Activated CD4-positive, CD25-positive, alpha-beta regulatory T cell treated with anti-CD3 and anti-CD28 coated beads, Interleukin-2, amount 50 U/mL, for 72 hours (primary cell): ENCODE results near the gene ANKK1.

Source experiments
- DNase-seq: peaks from one replicate; pipeline ENCODE4 v3.0.0; 2021

The ANKK1 gene

DNA sequence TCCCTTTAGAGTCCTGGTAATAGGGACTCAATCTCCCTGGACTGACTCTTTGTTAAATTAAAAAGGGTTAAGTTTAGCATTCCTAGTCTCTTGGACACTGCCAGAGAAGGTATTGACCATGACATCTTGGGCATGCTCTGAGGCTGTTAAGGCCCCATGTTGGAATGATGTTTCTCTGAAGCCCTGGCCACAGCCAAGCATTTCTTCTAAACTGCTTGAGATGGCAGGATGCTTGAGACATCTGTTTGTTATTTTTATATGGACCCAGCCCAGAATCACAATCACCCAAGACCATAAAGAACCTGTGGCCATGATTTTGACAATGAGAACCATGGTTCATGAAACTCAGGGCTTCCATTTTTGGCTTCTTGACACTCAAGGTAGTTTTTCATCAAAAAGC, 5.5 kb upstream of the ANKK1 start:
- no peak for DNase-seq

DNA sequence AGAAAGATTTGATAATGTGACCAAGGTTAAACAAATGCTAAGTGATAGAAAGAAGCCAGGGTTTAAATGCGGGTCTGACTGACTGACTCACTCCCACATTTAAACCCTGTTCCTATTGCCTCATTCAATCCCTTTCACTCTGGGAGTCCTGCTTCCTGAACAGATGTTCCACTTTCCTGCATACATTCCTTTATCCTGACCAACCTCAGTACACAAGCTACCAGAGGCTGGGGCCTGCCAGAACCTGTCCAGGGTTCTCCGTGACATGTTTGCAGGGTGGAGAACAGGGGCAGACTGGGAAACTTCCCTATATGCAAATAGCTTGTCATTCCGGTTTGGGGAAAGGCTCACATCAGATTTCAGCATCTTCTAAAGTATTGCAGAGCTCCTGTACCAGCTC, 3.0 kb upstream of the ANKK1 start:
- DNase-seq, result no peak

DNA sequence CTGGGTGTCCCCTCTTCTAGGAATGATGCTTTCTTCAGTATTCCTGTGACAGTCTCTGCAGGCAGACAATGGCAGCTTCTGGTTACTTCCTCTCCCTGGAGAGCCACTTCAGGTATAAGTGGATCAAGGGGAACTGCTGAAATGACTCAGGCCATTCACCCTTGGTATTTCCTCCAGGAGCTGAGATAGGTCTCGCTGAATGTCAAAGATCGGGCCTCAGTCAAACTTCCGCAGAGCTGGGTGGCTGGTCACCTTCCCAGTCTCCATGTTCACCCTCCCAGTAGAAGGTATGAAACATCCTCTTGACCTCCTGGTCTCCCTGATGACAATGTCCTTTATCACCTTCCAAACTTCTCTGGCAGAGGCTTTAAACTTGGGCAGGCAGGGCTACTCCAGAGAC, 1.8 kb upstream of the ANKK1 start:
- no peak for DNase-seq

DNA sequence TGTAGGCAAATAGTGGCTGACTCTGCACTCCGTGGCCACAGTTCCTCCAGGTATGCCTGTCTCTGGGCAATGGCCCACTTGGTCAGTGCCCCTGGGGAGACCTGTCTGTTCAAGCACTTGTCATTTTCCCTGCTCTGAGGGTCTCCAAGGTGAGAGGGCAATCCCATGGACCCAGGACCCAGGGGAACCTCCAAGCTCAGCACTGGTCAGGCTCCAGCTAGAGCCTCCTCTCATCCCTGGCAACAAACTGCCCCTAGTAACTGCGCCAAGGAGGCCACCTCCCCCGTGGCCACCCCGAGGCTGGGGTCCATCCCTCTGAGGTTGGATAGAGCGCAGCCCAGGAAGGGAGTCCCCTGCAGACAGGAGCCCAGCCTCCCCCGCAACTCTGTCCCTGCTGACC, 713 bp upstream of the ANKK1 start:
- DNase-seq, result no peak

DNA sequence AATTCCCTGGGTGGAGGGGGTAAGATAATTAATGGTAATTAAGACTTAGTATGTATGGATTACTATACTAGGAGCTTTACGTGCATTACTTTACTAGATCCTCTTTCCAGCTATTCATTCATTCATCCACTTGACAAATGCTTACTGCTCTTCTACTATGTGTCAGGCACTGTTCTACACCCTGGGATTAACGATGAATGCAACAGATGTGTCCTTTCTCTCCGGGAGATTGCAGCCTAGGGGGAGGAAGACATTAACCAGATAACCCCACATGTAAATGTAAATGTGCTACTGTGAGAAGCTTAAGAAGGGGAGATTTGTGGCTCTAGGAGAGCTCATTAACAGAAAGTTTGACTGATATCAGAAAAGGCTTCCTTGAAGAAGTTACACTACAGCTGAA, 1.7 kb downstream of the ANKK1 start:
- DNase-seq, result no peak

DNA sequence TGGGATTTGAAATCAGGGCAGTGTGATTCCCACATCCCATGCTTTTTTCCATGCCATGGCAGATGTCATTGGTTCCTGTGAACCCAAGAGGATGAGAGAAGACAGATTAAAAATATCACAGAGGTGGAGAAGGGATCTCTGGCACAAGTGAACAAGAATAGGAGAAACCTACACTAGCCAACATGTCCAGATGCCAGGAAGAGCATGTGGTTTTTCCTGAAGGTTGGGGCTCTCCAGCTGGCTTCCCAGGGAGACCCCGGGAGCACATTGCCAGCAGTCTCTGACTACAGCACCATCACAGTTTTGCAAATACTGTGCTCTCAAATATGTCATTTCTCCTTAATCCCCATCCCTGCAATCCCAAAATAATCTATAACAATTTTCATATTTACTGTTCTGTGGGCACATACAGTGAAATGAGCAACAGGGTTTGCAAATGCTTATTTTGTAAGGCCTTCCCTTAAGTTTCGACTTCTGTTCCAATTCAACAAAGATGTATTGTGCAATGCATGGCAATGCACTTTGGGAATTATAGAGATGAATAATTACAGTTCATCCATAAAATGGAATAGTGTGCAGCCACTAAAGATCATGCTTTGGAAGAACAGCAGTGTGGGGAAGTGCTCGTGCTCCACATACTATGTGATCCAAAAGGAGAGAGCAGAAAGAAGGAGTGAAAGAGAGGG, 4.8 kb downstream of the ANKK1 start:
- no peak for DNase-seq

DNA sequence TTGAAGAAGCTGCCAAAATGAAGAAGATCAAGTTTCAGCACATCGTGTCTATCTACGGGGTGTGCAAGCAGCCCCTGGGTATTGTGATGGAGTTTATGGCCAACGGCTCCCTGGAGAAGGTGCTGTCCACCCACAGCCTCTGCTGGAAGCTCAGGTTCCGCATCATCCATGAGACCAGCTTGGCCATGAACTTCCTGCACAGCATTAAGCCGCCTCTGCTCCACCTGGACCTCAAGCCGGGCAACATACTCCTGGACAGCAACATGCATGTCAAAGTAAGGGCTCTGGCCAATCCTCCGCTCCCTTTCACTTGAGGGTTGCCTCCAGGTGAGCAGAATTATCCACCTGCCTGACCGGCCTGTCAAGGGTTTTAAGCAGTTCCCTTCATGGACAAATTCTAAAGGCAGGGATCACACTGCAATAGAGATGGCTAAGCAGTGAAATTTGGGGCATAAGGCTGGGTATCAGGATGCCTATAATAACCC, 6.0 kb downstream of the ANKK1 start:
- DNase-seq, result no peak

DNA sequence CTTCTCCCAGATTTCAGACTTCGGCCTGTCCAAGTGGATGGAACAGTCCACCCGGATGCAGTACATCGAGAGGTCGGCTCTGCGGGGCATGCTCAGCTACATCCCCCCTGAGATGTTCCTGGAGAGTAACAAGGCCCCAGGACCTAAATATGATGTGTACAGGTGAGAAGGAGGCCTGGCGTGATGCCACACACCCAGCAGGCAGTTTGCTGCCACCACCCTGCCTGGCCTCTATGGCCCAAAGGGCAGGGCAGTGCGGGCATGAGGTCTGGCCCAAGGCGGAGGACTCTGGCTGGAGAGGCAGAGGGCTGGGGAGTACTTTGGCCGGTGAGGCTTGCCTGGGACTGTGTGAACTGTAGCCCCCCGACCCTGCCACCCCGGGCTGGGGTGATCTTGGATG, 7.3 kb downstream of the ANKK1 start:
- no peak for DNase-seq

DNA sequence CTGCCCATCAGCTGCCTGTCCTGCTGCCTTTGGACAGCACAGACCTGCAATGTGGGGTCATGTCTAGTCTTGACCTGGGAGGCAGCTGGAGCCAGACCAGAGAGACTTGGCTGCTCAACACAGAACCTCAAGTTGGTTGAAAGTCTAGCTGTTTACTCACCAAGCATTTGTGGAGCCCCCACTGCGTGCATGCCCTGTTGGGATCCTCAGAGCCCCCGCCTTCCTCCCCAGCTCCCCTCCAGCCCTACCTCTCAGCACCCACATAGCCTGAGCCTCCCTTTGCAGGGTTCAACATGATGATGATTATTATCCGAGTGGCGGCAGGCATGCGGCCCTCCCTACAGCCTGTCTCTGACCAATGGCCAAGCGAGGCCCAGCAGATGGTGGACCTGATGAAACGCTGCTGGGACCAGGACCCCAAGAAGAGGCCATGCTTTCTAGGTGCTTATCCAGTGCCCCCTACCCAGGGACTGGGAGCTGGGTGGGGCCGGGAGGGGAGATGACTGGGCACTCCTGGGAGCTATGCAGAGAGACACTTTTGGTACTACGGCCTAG, 8.3 kb downstream of the ANKK1 start:
- DNase-seq, result no peak

DNA sequence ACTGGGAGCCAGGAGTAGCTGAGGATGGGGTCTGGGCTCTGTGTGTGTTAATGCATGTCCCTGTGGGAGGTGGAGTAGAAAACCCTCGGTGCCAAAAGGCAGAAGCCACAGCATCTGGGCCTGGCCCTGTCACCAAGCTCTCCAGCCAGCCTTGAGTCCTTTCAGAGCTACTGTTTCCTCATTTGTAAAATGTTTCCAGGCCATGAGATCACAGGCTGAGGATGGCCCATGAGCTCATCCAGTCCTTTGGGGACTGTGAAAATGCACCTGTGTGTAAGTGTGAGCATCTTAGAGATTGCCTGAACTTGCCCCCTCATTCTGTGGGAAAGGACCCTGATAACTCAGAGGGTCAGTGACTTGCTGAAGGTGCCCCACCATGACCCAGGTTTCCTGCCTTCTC, 9.1 kb downstream of the ANKK1 start:
- no peak for DNase-seq

DNA sequence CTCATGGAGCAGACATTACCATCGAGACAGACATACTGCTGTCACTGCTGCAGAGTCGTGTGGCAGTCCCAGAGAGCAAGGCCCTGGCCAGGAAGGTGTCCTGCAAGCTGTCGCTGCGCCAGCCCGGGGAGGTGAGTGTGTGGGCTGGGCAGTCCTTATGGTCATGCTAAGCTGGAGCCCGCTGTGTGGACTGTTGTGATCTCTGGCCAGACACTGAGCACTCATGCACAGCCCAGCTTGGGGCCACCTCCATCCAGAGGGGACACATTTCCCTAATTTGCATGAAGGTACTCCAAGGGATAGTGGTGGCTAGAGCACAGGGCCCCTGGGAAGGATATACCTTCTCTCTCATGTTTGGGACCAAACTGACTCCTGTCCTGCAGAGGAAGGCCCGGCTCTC, 9.6 kb downstream of the ANKK1 start:
- no peak for DNase-seq

DNA sequence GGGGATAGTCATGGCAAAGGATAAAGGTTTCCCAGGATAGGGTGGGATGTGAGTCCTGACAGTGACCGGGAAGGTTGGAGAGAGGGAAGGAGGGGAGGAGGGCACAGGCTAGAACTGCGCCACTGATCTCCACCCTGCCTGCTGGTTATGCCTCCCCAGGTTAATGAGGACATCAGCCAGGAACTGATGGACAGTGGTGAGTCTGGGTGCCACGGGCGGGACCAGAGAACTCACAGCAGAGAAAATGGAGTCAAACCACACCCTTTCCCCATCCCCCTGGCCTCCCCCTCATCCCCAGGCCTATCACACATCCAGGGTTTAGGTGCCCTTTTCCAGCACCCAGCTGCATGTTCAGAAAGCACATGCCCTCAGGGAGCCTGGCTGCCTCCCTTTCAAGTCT, 10.2 kb downstream of the ANKK1 start:
- no peak for DNase-seq

DNA sequence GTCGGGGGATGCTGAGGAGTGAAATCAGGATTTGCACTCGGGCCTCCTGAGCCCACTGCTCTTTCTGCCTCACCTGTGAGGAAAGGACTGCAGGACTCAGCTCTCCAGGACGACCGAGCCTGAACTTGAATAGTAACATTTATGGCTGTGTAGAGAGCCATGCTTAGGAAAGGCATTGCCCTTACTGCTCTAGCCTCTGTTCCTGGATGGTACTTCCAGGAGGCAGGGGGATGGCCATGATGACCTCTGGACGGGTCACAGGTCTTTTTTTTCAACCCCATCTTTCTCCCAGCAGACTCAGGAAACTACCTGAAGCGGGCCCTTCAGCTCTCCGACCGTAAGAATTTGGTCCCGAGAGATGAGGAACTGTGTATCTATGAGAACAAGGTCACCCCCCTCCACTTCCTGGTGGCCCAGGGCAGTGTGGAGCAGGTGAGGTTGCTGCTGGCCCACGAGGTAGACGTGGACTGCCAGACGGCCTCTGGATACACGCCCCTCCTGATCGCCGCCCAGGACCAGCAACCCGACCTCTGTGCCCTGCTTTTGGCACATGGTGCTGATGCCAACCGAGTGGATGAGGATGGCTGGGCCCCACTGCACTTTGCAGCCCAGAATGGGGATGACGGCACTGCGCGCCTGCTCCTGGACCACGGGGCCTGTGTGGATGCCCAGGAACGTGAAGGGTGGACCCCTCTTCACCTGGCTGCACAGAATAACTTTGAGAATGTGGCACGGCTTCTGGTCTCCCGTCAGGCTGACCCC, 11.3 kb downstream of the ANKK1 start:
- no peak for DNase-seq

DNA sequence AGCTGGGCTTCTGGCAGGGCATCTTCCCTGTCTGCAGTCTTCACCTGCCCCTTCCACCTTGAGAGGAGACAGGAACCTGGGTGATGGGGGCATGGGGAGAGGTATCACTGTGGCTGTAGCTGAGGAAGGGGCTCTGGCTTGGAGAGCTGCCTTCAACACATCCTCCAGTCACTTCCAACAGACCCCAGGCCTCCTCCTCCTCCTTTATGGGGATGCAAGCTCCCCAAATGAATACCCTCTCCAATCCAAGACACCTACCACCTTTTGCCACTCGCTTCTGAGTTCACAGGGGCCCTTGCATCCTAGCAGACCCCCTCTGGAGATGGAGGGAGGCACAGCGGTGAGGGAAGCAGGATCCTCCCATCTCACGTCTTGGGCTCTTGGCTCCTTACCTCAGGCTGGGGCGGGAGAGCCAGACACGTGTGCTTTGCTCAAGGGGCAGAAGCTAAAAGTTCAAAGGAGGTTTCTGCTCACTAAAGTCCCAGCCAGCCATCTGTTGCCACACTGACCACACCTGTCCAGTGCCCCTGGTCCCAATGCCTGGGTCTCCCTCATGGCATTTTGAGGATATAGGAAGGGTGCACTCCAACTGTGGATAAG, 13.2 kb downstream of the ANKK1 start:
- no peak for DNase-seq

DNA sequence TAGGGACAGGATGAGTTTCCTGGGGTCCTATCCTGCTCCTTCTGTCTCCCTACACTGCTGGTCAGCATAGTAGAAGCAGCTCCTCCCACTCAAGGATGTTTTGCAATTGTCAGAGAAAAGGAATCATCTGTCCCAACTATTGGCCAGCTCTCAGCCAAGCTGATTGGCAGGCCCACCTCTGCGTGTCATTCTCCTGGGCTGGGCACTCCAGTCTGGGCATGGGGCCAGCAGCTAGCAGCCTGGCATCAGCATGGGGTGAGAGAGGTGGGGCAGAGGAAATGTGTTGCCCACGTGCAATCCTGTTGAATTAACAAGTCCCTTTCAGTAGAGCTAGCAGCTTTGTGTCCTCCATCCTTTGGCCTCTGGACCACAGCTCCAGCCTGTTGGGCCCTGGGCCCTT, 14.1 kb downstream of the ANKK1 start:
- no peak for DNase-seq

DNA sequence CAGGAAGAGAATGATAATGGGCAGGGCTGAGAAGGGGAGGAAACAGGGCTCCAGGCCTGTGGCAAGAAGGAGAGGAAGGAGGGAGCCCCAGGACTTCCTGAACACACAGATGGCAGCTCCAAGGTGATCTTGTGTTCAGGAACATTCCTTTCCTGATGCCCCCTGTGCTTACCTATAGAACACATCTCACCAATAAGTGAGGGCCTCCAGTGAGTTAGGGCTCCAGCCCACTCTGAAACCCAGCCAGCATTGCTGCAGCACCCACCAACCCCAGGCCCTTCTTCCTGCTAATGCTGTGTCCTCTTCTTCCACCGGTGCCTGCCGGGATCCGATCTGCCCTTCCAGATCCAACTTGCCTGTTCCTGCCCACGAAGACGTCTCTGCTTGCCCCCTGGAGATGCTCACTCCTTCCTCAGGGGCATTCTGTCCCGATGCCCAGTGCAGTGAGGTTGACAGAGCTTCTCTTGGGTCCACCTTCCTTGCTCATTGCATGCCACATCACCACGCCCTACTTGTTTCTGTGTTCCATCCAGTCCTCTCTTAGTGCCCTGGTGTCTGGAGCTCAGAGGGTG, 17.4 kb downstream of the ANKK1 start:
- no peak for DNase-seq

DNA sequence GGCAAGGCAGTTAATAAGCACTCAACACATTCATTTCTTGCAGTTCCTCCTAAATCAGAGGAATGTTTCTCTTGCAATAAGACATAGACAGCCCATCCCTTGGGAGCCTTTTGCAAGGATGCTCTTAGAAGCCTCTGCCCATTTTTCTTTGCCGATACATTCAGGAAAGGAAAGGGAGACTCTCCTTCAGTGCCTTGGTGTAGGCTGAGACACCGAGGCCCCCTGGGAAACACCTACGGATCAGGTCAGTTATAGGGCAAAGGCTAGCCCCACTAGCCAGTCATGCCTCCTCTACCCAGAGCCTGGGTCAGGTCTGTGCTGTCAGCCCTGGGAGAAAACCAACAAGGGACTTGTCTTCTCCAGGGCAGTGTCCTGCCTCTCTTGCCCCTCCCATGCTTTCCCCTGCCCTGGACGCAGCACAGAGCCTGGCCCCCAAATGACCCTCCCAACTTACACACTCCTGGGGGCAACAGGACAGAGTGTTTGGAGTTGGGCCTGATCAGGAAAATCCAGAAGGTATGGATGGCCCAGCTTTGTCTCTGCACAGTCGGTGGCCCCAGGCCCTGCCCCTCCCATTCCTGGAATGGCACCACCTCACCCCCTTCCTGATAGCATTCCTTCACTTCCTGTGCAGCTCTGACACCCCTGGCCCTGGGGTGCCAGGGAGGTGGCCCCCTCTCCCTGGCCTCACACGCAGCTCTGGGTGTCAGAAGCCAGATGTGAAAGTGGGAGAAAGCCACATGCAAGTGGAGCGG, 18.3 kb downstream of the ANKK1 start:
- no peak for DNase-seq

DNA sequence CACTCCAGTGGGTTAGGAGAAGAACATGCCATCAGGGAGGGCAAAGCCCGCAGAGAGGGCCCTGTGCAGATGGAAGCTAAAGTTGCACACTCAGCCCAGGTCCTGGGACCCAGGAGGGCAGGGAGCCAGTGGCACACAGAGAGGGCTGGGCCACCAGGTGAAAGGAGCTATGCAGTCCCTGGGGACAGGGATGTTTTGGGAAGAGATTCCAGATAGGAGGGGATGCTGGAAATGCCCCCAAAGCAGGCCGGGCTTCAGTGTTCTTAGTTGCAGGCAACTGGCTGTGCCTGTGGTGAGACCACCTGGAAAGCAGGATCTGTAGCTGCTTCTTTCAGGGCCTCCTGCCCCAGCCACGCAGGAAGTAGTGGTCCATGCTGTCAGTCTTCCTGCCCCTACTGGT, 19.6 kb downstream of the ANKK1 start:
- no peak for DNase-seq

DNA sequence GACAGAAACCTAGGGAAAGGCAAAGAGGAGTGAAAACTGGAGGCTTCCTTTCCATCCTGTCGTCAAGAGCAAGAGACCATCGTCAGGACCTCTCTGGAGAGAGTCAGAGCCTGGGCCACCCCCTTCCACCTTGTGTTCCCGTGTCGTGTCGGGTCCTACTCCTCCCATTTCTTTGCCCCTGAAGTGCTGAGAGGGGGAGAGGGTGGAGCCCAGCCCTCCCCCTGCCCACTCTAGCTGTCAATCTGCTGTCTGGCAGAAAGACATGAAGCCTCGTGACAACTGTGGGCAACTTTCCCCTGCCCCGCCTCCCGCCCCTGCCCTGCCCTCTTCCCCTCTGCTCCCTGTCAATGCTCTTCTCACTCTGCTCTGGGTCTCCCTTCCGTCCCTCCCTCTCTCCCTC, 20.6 kb downstream of the ANKK1 start:
- no peak for DNase-seq

DNA sequence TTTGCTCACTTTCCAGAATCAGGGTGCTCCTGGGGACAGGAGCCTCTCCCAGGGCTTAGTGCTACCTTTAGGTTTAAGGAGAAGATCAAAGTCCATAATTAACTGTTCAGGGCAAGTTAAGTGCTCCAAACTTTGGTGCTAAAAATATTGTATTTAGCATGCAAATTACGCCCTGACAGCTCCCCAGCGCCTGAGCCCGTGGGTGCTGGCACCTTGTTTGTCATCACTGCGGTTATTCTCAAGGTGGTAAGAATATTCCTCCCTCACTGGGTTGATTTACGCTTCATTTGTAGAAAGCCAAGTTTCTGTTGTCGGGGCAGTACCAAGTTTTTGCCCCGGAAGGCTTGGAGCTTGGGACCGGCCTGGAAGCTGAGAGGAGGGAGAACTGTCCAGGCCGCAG, 21.3 kb downstream of the ANKK1 start:
- no peak for DNase-seq

DNA sequence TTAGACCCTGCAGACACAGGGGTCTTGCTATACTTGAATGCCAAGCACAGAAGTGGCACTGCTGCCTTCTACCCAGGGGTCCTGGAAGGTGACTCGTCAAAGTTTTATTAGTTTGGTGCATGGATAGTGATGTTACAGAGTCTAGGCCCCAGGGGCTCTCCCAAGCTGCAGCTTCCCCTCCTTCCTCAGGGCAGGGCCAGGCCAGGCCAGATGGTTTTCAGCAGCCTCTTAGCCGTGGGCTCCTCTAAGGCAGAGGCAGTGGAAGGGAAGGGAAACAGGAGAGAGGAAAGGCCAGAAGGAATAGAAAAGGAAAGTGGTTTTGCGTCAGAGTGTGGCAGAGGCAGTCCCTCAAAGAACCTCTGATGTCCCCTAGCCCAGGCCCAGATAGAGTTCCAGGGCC, 21.9 kb downstream of the ANKK1 start:
- no peak for DNase-seq

DNA sequence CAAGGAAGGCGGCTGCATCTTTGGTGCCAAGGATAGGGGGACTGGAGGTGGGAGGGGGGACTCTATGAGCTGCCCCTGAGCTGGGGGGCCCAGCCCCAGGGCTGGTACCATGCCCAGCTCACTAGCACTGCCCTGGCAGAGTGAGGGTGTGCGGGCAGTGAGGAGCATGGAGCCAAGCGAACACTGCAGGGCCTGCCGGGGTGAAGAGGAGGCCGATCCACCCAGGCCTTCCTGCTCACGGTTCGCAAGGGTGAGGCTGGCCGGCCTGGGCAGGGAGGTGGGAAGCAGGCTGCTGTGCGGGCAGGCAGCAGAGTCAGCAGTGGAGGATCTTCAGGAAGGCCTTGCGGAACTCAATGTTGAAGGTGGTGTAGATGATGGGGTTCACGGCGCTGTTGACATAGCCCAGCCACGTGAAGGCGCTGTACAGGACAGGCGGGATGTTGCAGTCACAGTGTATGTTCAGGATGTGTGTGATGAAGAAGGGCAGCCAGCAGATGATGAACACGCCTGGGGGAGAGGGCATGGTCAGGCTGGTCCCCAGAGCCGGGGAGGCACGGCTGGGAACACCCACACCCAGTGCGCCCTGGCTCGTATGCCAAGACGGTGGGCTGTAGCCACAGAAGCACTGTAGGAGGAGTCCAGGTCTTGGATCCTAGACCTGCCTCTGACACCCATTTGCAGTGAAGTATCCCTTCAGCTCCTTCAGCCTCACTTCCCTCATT, 23.0 kb downstream of the ANKK1 start:
- no peak for DNase-seq
